GM12878 (cell line): ENCODE measurements around the gene AMBRA1. TPM values are rescaled to one million over a fixed set of nuclear protein-coding genes. Genes with fewer than 3 reads are reported as not detected.

ENCODE experiments used
- ATAC-seq: fragments of 200-7000 bp; cut with Tn5 transposase; 3 replicates; pipeline ENCODE4 v1.9.1; 2020; ENCODE audit warnings: mild to moderate bottlenecking, moderate library complexity
- BruUV-seq: library from RNA; stranded (reverse); fragments of 400-500 nt; replicated peaks from 2 replicates; lab custom pipeline; 2021; lab: Mats Ljungman, UMichigan
- CTCF ChIA-PET: fragments of 300-600 bp; sonication (Branson Sonifier 250); formaldehyde crosslinking; extraction: SDS; loops from one replicate; lab custom pipeline; 2021; ENCODE audit warnings: inconsistent platforms; lab: Yijun Ruan, JAX
- POLR2A ChIA-PET: fragments of 350-600 bp; formaldehyde crosslinking; extraction: SDS; loops from one replicate; lab custom pipeline; 2021; ENCODE audit warnings: inconsistent platforms; lab: Charles Lee
- RAD21 ChIA-PET: fragments of 300-600 bp; sonication (Branson Sonifier 250); formaldehyde crosslinking; loops from one replicate; lab custom pipeline; 2023; ENCODE audit warnings: antibody characterized with exemption; ENCODE audit not compliant: unreplicated experiment; lab: Charles Lee
- SMC1A ChIA-PET: fragments of 300-600 bp; sonication (Branson Sonifier 250); formaldehyde crosslinking; loops from one replicate; lab custom pipeline; 2023; ENCODE audit not compliant: unreplicated experiment, uncharacterized antibody; lab: Charles Lee
- DNase-seq: peaks from one replicate; pipeline ENCODE4 v3.0.0-alpha.2; 2011; ENCODE audit warnings: low read depth, low spot score
- FAIRE-seq: peaks from 3 replicates; lab custom pipeline; 2011; peaks lifted over from hg19 to GRCh38; lab: Jason Lieb, UNC
- H2AFZ ChIP-seq: 2 replicates; pipeline ENCODE4 v1.6.0; 2011; ENCODE audit warnings: low read depth, low read length, control low read depth; ENCODE audit not compliant: control insufficient read depth
- H3K27ac ChIP-seq: 2 replicates; pipeline ENCODE4 v1.5.1; 2011; ENCODE audit warnings: control low read depth; ENCODE audit not compliant: control insufficient read depth, insufficient read depth
- H3K27me3 ChIP-seq, 2 experiments: replicated peaks in 1 of 2; 2 replicates each; pipeline versions ENCODE4 v1.6.0 to v1.6.1; 2011; ENCODE audit warnings: low read length in 1 of 2; ENCODE audit not compliant: control insufficient read depth in 2 of 2, insufficient read depth in 2 of 2
- H3K36me3 ChIP-seq, 2 experiments: 2 replicates each; pipeline ENCODE4 v1.5.1; 2011; ENCODE audit warnings: low read length in 1 of 2; ENCODE audit not compliant: control insufficient read depth in 2 of 2, insufficient read depth in 2 of 2
- H3K4me1 ChIP-seq: 2 replicates; pipeline ENCODE4 v1.6.1; 2011; ENCODE audit warnings: mild to moderate bottlenecking, low read length, moderate library complexity, mixed read lengths; ENCODE audit not compliant: control insufficient read depth, insufficient read depth
- H3K4me2 ChIP-seq: 2 replicates; pipeline ENCODE4 v1.6.0; 2011; ENCODE audit warnings: control low read depth; ENCODE audit not compliant: control insufficient read depth, insufficient read depth
- H3K4me3 ChIP-seq: fragments of 200-600 bp; sonication (generic); 2 replicates; pipeline ENCODE4 v1.5.1; 2016
- H3K79me2 ChIP-seq: 2 replicates; pipeline ENCODE4 v1.6.0; 2011; ENCODE audit warnings: low read length; ENCODE audit not compliant: control insufficient read depth, insufficient read depth
- H3K9ac ChIP-seq: 2 replicates; pipeline ENCODE4 v1.8.0; 2011; ENCODE audit warnings: low read length, control low read depth, mixed read lengths; ENCODE audit not compliant: control insufficient read depth, insufficient read depth
- H3K9me3 ChIP-seq: replicated peaks from 3 replicates; pipeline ENCODE4 v1.5.1; 2011; ENCODE audit warnings: mild to moderate bottlenecking, low read length; ENCODE audit not compliant: control insufficient read depth, insufficient read depth
- H4K20me1 ChIP-seq: 2 replicates; pipeline ENCODE4 v1.6.0; 2011; ENCODE audit not compliant: control insufficient read depth, insufficient read depth
- IKZF1 ChIP-seq: fragments of 450-650 bp; conservative IDR thresholded peaks from 2 replicates; pipeline ENCODE4 v1.6.1; 2017; ENCODE audit warnings: antibody characterized with exemption, mild to moderate bottlenecking
- MTA2 ChIP-seq: fragments of 450-650 bp; IDR thresholded peaks from 2 replicates; pipeline ENCODE4 v1.6.1; 2016; ENCODE audit warnings: low read depth, mild to moderate bottlenecking, moderate library complexity
- MTA3 ChIP-seq: IDR thresholded peaks from 2 replicates; pipeline ENCODE4 v1.6.1; 2012; ENCODE audit warnings: low read length, inconsistent platforms, borderline replicate concordance
- NBN ChIP-seq: fragments of 450-650 bp; IDR thresholded peaks from 2 replicates; pipeline ENCODE4 v1.6.1; 2016
- NRF1 ChIP-seq: conservative IDR thresholded peaks from 2 replicates; pipeline ENCODE4 v1.6.1; 2011; ENCODE audit warnings: mild to moderate bottlenecking, low read depth, low read length, improper control_type of control experiment
- WGBS: methylation state at CpG from one replicate; pipeline ENCODE4 v1.1.6; 2016; ENCODE audit warnings: low lambda C conversion rate; ENCODE audit not compliant: insufficient replicate concordance, insufficient coverage; ENCODE audit errors: missing lambda C conversion rate; 5-methylcytosine and 5-hydroxymethylcytosine counted together
- in situ Hi-C: fragments of 300-500 bp; cut with MboI; formaldehyde crosslinking; loops from 9 replicates; pipeline ENCODE4 v1.14.3; 2018; ENCODE audit warnings: mixed read lengths
- intact Hi-C: fragments of 100-400 bp; cut with micrococcal nuclease; formaldehyde crosslinking; loops from one replicate; pipeline ENCODE4 v1.14.2; 2022; ENCODE audit not compliant: unreplicated experiment
- polyA plus RNA-seq, 11 experiments: library from polyadenylated mRNA; depleted of rRNA in 4 of 11; unstranded in 6 of 11; stranded (reverse) in 5 of 11; fragments of >200 nt; fragmentation: Nextera tagmentation in 4 of 11; fragmentation: Illumina TruSeq in 1 of 11; extraction: Ambion mirVana in 4 of 11; extraction: Trizol in 1 of 11; gene quantifications; 1 replicate in 1 of 11; 2 replicates in 10 of 11; pipeline versions ENCODE4 v1.2.1 to v1.2.3, GENCODE V29; 2011 to 2016; ENCODE audit warnings: inconsistent platforms in 2 of 11, missing spikeins in 2 of 11, low read depth in 1 of 11
- total RNA-seq, 4 experiments: library from RNA; depleted of rRNA in 3 of 4; stranded (reverse); fragments of >200 nt in 3 of 4; fragmentation: Illumina TruSeq in 1 of 4; extraction: Trizol in 1 of 4; gene quantifications; 2 replicates each; pipeline versions ENCODE4 v1.2.1 to v1.2.3, GENCODE V29; 2013 to 2021
- TF ChIP-seq, protein P1 (sequence below): IDR thresholded peaks from 2 replicates; pipeline ENCODE4 v1.6.1; 2012; ENCODE audit warnings: mild to moderate bottlenecking, low read depth, low read length
- TF ChIP-seq, protein P2 (sequence below): fragments of 450-650 bp; IDR thresholded peaks from 2 replicates; pipeline ENCODE4 v1.6.1; 2017; ENCODE audit warnings: mild to moderate bottlenecking, moderate library complexity

The AMBRA1 gene
- total and polyA plus RNA-seq, 10 of the 15 experiments (the other 5 are each of a cell fraction or from before 2014, with no cell fraction given), result 0.57 to 34.3 (median 13.7) TPM

- no peak overlapping the region for H3K4me3 ChIP-seq
- intact Hi-C loops (no loop called here), in situ Hi-C loops (no loop called here)
- no peak overlapping the region for H3K4me2 ChIP-seq
- ATAC-seq (no peak), FAIRE-seq (no peak), DNase-seq (no peak)
- no peak for TF ChIP-seq MTA3
- SMC1A ChIA-PET, result no interaction called here
- no peaks in the 10 kb centered on the region; the same call in none of the 2 replicates for H3K79me2 ChIP-seq
- no TSS peak for BruUV-seq
- no peak overlapping the region for H2AFZ ChIP-seq
- POLR2A ChIA-PET, result no interaction called here
- no peaks in the 10 kb centered on the region for H4K20me1 ChIP-seq
- peaks cover 0 to 7% of the 10 kb centered on the region in 2 experiments; a peak in 2 of 4 replicates for H3K36me3 ChIP-seq
- no peaks in the 10 kb centered on the region for H3K9me3 ChIP-seq
- CTCF ChIA-PET, result interaction anchor here (0.9 kb wide), 1 partner anchor 92 kb away, joined by 3 read pairs; no protein-coding TSS in a partner anchor
- RAD21 ChIA-PET, result no interaction called here
- no peak overlapping the region for H3K9ac ChIP-seq
- no peaks in the 10 kb centered on the region for H3K4me1 ChIP-seq
- no peaks in the 10 kb centered on the region for H3K27me3 ChIP-seq
- H3K27ac ChIP-seq, result no peak overlapping the region
These were observed 149.5 kb downstream of the AMBRA1 start for GRCh38 chr11:46444305-46444704.

GRCh38 chr11:46438211-46438610 lies 155.6 kb downstream of the AMBRA1 start:
- intact Hi-C loops, result no loop called here
- no peaks in the 10 kb centered on the region for H4K20me1 ChIP-seq
- no peaks in the 10 kb centered on the region for H3K27me3 ChIP-seq
- no peak overlapping the region for H2AFZ ChIP-seq
- no peak overlapping the region for H3K4me3 ChIP-seq
- BruUV-seq, result no TSS peak
- ChIA-PET RAD21 (interaction anchor here (1.1 to 3.4 kb wide), 7 partner anchors 8 to 91 kb away, joined by 3 to 31 read pairs (median 16); no protein-coding TSS in a partner anchor), SMC1A (interaction anchor here (0.5 to 8.0 kb wide), 9 partner anchors 8 to 170 kb away, joined by 3 to 105 read pairs (median 10); no protein-coding TSS in a partner anchor), CTCF (interaction anchor here (1.1 to 3.8 kb wide), 8 partner anchors 8 to 179 kb away, joined by 3 to 30 read pairs (median 6); partner anchors contain the start of gene ATG13), POLR2A (interaction anchor here (1.9 kb wide), 1 partner anchor 38 kb away, joined by 6 read pairs; no protein-coding TSS in a partner anchor)
- no peak overlapping the region for H3K27ac ChIP-seq
- DNase-seq (no peak), ATAC-seq (no peak), FAIRE-seq (no peak)
- H3K4me1 ChIP-seq, result peaks cover 4% of the 10 kb centered on the region; the same call in 1 of the 2 replicates
- in situ Hi-C loops, result no loop called here
- no peaks in the 10 kb centered on the region for H3K79me2 ChIP-seq
- H3K9me3 ChIP-seq, result no peaks in the 10 kb centered on the region
- no peak overlapping the region for H3K9ac ChIP-seq
- peaks cover 11 to 18% of the 10 kb centered on the region in 2 experiments for H3K36me3 ChIP-seq
- no peak overlapping the region for H3K4me2 ChIP-seq
- 90% methylated on average over 4 of the region's 4 CpGs for WGBS
- TF ChIP-seq MTA2 (no peak), NBN (no peak), NRF1 (no peak), IKZF1 (no peak)
- TF ChIP-seq, protein P1, sequence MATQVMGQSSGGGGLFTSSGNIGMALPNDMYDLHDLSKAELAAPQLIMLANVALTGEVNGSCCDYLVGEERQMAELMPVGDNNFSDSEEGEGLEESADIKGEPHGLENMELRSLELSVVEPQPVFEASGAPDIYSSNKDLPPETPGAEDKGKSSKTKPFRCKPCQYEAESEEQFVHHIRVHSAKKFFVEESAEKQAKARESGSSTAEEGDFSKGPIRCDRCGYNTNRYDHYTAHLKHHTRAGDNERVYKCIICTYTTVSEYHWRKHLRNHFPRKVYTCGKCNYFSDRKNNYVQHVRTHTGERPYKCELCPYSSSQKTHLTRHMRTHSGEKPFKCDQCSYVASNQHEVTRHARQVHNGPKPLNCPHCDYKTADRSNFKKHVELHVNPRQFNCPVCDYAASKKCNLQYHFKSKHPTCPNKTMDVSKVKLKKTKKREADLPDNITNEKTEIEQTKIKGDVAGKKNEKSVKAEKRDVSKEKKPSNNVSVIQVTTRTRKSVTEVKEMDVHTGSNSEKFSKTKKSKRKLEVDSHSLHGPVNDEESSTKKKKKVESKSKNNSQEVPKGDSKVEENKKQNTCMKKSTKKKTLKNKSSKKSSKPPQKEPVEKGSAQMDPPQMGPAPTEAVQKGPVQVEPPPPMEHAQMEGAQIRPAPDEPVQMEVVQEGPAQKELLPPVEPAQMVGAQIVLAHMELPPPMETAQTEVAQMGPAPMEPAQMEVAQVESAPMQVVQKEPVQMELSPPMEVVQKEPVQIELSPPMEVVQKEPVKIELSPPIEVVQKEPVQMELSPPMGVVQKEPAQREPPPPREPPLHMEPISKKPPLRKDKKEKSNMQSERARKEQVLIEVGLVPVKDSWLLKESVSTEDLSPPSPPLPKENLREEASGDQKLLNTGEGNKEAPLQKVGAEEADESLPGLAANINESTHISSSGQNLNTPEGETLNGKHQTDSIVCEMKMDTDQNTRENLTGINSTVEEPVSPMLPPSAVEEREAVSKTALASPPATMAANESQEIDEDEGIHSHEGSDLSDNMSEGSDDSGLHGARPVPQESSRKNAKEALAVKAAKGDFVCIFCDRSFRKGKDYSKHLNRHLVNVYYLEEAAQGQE, result no peak
- TF ChIP-seq, protein P2, sequence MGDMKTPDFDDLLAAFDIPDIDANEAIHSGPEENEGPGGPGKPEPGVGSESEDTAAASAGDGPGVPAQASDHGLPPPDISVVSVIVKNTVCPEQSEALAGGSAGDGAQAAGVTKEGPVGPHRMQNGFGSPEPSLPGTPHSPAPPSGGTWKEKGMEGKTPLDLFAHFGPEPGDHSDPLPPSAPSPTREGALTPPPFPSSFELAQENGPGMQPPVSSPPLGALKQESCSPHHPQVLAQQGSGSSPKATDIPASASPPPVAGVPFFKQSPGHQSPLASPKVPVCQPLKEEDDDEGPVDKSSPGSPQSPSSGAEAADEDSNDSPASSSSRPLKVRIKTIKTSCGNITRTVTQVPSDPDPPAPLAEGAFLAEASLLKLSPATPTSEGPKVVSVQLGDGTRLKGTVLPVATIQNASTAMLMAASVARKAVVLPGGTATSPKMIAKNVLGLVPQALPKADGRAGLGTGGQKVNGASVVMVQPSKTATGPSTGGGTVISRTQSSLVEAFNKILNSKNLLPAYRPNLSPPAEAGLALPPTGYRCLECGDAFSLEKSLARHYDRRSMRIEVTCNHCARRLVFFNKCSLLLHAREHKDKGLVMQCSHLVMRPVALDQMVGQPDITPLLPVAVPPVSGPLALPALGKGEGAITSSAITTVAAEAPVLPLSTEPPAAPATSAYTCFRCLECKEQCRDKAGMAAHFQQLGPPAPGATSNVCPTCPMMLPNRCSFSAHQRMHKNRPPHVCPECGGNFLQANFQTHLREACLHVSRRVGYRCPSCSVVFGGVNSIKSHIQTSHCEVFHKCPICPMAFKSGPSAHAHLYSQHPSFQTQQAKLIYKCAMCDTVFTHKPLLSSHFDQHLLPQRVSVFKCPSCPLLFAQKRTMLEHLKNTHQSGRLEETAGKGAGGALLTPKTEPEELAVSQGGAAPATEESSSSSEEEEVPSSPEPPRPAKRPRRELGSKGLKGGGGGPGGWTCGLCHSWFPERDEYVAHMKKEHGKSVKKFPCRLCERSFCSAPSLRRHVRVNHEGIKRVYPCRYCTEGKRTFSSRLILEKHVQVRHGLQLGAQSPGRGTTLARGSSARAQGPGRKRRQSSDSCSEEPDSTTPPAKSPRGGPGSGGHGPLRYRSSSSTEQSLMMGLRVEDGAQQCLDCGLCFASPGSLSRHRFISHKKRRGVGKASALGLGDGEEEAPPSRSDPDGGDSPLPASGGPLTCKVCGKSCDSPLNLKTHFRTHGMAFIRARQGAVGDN, result no peak
